Naive thymus-derived CD4-positive, alpha-beta T cell (primary cell): ENCODE results near the gene PMP22. TPM values are rescaled to one million over a fixed set of nuclear protein-coding genes. Genes with fewer than 3 reads are reported as not detected.

Source experiments
- ATAC-seq: fragments of 150-1000 bp; cut with Tn5 transposase; 2 replicates; pipeline ENCODE4 v1.10.0; 2021; ENCODE audit warnings: mild to moderate bottlenecking, moderate library complexity
- CTCF ChIA-PET: fragments of 350-600 bp; sonication (Branson Sonifier 250); formaldehyde crosslinking; loops from one replicate; lab custom pipeline; 2021; ENCODE audit warnings: antibody characterized with exemption; lab: Charles Lee
- POLR2A ChIA-PET: fragments of 350-600 bp; sonication (Branson Sonifier 250); formaldehyde crosslinking; loops from one replicate; lab custom pipeline; 2021; ENCODE audit warnings: antibody characterized with exemption, inconsistent platforms; lab: Charles Lee
- DNase-seq, 9 donors: peaks; one replicate each; pipeline versions ENCODE4 v3.0.0 to v3.0.0-alpha.2; 2020 to 2022; ENCODE audit warnings: mixed read lengths in 1 of 9
- H3K27ac ChIP-seq: one replicate; pipeline ENCODE4 v1.7.0; 2013; ENCODE audit warnings: mild to moderate bottlenecking, low read depth, low read length, moderate library complexity
- H3K27me3 ChIP-seq, 2 donors: one replicate each; pipeline ENCODE4 v1.7.0; 2013; ENCODE audit warnings: low read length in 2 of 2, mild to moderate bottlenecking in 2 of 2, moderate library complexity in 2 of 2; ENCODE audit not compliant: control insufficient read depth in 2 of 2, insufficient read depth in 2 of 2
- H3K36me3 ChIP-seq, 3 experiments: 1 replicate in 2 of 3; 2 replicates in 1 of 3; pipeline ENCODE4 v1.7.0; 2013; ENCODE audit warnings: low read length in 3 of 3, mild to moderate bottlenecking in 3 of 3, moderate library complexity in 1 of 3; ENCODE audit not compliant: insufficient read depth in 3 of 3, control insufficient read depth in 2 of 3
- H3K4me1 ChIP-seq, 2 donors: one replicate each; pipeline ENCODE4 v1.7.0; 2013; ENCODE audit warnings: low read length in 2 of 2, mild to moderate bottlenecking in 2 of 2, moderate library complexity in 1 of 2; ENCODE audit not compliant: control insufficient read depth in 2 of 2, insufficient read depth in 2 of 2
- H3K4me3 ChIP-seq: 2 replicates; pipeline ENCODE4 v1.7.0; 2013; ENCODE audit warnings: mild to moderate bottlenecking, low read length
- H3K9me3 ChIP-seq, 3 experiments: 1 replicate in 2 of 3; 2 replicates in 1 of 3; pipeline ENCODE4 v1.7.0; 2013; ENCODE audit warnings: low read length in 3 of 3; ENCODE audit not compliant: control insufficient read depth in 2 of 3
- H3K27ac Mint-ChIP-seq, 9 donors: one replicate each; pipeline ENCODE4 v1.8.0; 2020 to 2022; ENCODE audit warnings: mixed read lengths in 9 of 9, mild to moderate bottlenecking in 8 of 9, moderate library complexity in 5 of 9, inconsistent platforms in 2 of 9
- H3K27me3 Mint-ChIP-seq, 5 donors: one replicate each; pipeline ENCODE4 v1.8.0; 2021 to 2022; ENCODE audit warnings: mixed read lengths in 5 of 5, mild to moderate bottlenecking in 1 of 5
- H3K36me3 Mint-ChIP-seq, 5 donors: one replicate each; pipeline ENCODE4 v1.8.0; 2020 to 2022; ENCODE audit warnings: mixed read lengths in 5 of 5, mild to moderate bottlenecking in 3 of 5, inconsistent platforms in 1 of 5
- H3K4me1 Mint-ChIP-seq, 7 donors: one replicate each; pipeline ENCODE4 v1.8.0; 2020 to 2022; ENCODE audit warnings: mixed read lengths in 7 of 7, mild to moderate bottlenecking in 3 of 7, inconsistent platforms in 1 of 7
- H3K4me3 Mint-ChIP-seq, 10 donors: one replicate each; pipeline ENCODE4 v1.8.0; 2020 to 2022; ENCODE audit warnings: mild to moderate bottlenecking in 10 of 10, mixed read lengths in 10 of 10, moderate library complexity in 6 of 10, inconsistent platforms in 2 of 10
- H3K9me3 Mint-ChIP-seq, 11 donors: one replicate each; pipeline ENCODE4 v1.8.0; 2020 to 2022; ENCODE audit warnings: mixed read lengths in 11 of 11, mild to moderate bottlenecking in 4 of 11, inconsistent platforms in 1 of 11, moderate library complexity in 1 of 11
- intact Hi-C, 2 donors: fragments of 100-400 bp; cut with micrococcal nuclease; formaldehyde crosslinking; loops; one replicate each; pipeline ENCODE4 v1.15.1; 2023
- polyA plus RNA-seq, 2 donors: library from polyadenylated mRNA; unstranded; fragments of 300-500 nt; fragmentation: Illumina TruSeq; gene quantifications; one replicate each; pipeline ENCODE4 v1.2.3, GENCODE V29; 2021
- total RNA-seq, 6 experiments: library from RNA in 5 of 6; stranded (reverse) in 5 of 6; gene quantifications; 1 replicate in 5 of 6; 2 replicates in 1 of 6; pipeline ENCODE4 v1.2.3 and lab custom pipeline; 2021 to 2026

PMP22 gene
- total and polyA plus RNA-seq, 7 experiments from 2014 or later: 0.40 to 2.3 (median 1.3) TPM; not detected in 3

DNA sequence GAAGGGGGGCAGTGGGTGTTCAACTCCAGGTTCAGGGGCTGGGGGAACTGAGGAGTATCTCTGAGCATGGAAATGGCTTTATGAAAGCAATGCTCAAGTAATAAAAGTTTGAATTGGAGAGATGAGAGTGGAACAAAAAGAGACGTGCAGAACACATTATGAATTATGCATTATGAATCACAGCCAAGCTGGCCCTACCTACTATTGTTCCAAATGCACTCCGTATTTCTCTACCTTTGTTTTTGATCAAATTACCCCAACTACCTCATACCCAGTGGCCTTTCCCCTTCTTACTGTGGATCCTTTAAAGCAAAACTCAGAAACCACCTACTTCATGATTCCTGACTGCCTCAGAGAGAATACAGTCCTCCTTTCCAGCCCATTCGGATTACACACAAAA lies 38.1 kb upstream of the PMP22 start:
- no peaks in the 10 kb centered on the region for H3K9me3 ChIP-seq
- Mint-ChIP-seq H3K4me1 (no peaks in the 10 kb centered on the region), H3K27me3 (peaks cover 6 to 24% (median 12%) of the 10 kb centered on the region in 5 donors), H3K27ac (no peak overlapping the region), H3K4me3 (no peak overlapping the region), H3K9me3 (peaks cover 0 to 4% (median 0%) of the 10 kb centered on the region in 11 donors), H3K36me3 (no peaks in the 10 kb centered on the region)
- H3K4me3 ChIP-seq: no peak overlapping the region
- no peak for ATAC-seq
- no peak overlapping the region for H3K27ac ChIP-seq
- ChIA-PET CTCF (no interaction called here), POLR2A (no interaction called here)
- no peaks in the 10 kb centered on the region for H3K4me1 ChIP-seq
- H3K27me3 ChIP-seq: no peaks in the 10 kb centered on the region
- no peaks in the 10 kb centered on the region for H3K36me3 ChIP-seq
- DNase-seq: no peak
- intact Hi-C loops: no loop called here

DNA sequence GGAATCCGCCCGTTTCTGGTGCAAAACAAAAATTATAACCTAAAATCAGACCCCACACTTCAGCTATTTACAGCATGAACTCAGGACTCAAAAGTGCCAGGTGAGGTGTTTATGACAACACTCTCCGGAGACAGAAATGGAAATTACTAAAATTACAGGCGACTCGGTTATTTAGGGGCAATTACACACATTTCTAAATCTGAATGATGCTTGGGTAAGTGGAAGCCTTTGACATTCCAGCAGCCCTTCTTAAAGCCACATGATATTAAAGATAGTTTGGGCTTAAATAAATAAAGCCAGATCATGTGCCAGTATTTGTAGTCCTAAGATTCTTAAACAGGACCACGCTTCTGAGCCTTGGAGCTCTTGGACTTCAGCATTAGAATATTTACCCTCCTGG lies 36.7 kb upstream of the PMP22 start:
- no peaks in the 10 kb centered on the region for H3K36me3 Mint-ChIP-seq
- ChIA-PET POLR2A (no interaction called here), CTCF (no interaction called here)
- no peaks in the 10 kb centered on the region for H3K4me1 Mint-ChIP-seq
- no peak overlapping the region for H3K4me3 Mint-ChIP-seq
- peaks cover 6 to 24% (median 12%) of the 10 kb centered on the region in 5 donors for H3K27me3 Mint-ChIP-seq
- Histone ChIP-seq H3K9me3 (no peaks in the 10 kb centered on the region), H3K27me3 (no peaks in the 10 kb centered on the region), H3K4me1 (no peaks in the 10 kb centered on the region), H3K4me3 (no peak overlapping the region), H3K27ac (no peak overlapping the region), H3K36me3 (no peaks in the 10 kb centered on the region)
- ATAC-seq: no peak
- intact Hi-C loops: no loop called here
- no peak overlapping the region for H3K27ac Mint-ChIP-seq
- DNase-seq: no peak
- peaks cover 0 to 4% (median 0%) of the 10 kb centered on the region in 11 donors for H3K9me3 Mint-ChIP-seq

DNA sequence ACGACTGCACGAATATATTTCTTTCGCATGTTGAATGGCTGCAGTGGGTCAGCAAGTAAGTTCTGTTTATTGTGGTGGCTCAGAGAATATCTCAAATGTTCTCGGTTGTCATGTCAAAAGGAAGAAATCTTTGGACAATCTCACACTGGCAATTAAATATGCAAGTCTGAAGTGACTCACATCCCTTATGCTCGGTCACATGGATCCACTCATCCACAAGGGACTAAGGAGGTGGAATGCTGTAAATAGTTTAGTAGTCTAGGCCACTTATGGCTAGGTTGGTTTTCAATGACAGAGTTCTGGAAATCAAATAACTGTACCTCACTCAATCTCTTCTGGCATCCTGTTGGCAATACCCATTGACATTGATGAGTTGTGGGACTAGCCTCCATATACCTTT lies 33.0 kb upstream of the PMP22 start:
- DNase-seq (no peak), ATAC-seq (no peak)
- CTCF ChIA-PET: no interaction called here
- Histone ChIP-seq H3K36me3 (no peaks in the 10 kb centered on the region), H3K27ac (no peak overlapping the region), H3K27me3 (no peaks in the 10 kb centered on the region), H3K4me1 (no peaks in the 10 kb centered on the region), H3K9me3 (no peaks in the 10 kb centered on the region), H3K4me3 (no peak overlapping the region)
- H3K27me3 Mint-ChIP-seq: peaks cover 4 to 24% (median 16%) of the 10 kb centered on the region in 5 donors
- no peaks in the 10 kb centered on the region for H3K4me1 Mint-ChIP-seq
- intact Hi-C loops: no loop called here
- H3K27ac Mint-ChIP-seq: no peak overlapping the region
- no peak overlapping the region for H3K4me3 Mint-ChIP-seq
- peaks cover 0 to 4% (median 0%) of the 10 kb centered on the region in 11 donors for H3K9me3 Mint-ChIP-seq
- H3K36me3 Mint-ChIP-seq: no peaks in the 10 kb centered on the region
- POLR2A ChIA-PET: no interaction called here

DNA sequence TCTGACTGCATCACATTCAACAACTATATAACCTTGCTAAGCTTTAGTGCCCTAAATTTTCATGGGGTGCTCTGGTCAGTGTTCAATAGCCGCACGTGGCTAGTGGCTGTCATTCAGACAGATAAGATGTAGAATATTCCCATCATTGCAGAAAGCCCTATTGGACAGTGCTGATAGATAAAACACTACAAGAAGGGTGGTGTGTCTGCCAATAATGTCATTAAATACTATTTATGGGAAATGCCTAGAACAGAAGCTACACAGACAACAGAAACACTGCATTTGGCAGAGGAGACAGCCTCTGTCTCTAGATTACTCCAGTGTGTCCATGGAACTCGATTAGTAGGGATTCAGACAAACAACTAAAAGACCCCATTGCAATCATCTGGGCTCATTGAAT lies 28.4 kb upstream of the PMP22 start:
- ChIA-PET CTCF (no interaction called here), POLR2A (no interaction called here)
- Histone ChIP-seq H3K27me3 (no peaks in the 10 kb centered on the region), H3K27ac (no peak overlapping the region), H3K4me1 (no peaks in the 10 kb centered on the region), H3K36me3 (no peaks in the 10 kb centered on the region), H3K9me3 (no peaks in the 10 kb centered on the region), H3K4me3 (no peak overlapping the region)
- no peak overlapping the region for H3K27ac Mint-ChIP-seq
- peaks cover 0 to 32% (median 24%) of the 10 kb centered on the region in 5 donors for H3K27me3 Mint-ChIP-seq
- intact Hi-C loops: no loop called here
- H3K36me3 Mint-ChIP-seq: no peaks in the 10 kb centered on the region
- DNase-seq (no peak), ATAC-seq (no peak)
- no peak overlapping the region for H3K4me3 Mint-ChIP-seq
- peaks cover 0 to 2% (median 0%) of the 10 kb centered on the region in 11 donors for H3K9me3 Mint-ChIP-seq
- H3K4me1 Mint-ChIP-seq: peaks cover 0 to 2% (median 0%) of the 10 kb centered on the region in 7 donors

DNA sequence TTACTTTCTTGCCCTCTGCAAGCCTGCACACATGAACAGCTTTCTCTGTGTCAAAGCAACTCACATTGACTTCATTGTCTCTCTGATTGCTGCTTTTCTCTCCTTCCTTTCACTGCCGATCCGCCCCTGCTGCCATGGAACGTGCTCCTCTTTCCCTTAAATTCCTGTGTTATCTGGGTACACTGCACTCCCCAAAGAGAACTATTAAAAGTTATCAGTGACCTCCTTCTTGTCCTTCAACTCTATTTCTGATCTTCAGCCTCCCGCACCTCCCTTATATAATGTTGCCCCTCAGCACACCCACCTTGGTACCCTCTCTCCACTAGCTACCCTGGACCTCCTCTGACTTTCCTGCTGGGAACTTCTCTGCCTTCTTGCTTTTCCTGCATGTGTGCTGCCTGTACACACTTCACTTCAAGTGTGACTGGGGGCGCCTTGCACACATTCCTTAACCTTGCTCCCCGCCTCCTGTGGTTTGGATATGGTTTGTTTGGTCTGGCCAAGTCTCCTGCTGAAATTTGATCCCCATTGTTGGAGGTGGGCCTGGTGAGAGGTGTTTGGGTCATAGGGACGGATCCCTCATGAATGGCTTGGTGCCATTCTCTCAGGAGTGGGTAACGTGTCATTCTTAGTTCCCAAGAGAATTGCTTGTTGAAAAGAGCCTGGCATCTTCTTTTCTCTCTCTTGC lies 26.7 kb upstream of the PMP22 start:
- Histone ChIP-seq H3K4me1 (no peaks in the 10 kb centered on the region), H3K27ac (no peak overlapping the region), H3K27me3 (no peaks in the 10 kb centered on the region), H3K36me3 (no peaks in the 10 kb centered on the region), H3K9me3 (no peaks in the 10 kb centered on the region), H3K4me3 (no peak overlapping the region)
- Mint-ChIP-seq H3K27me3 (peaks cover 6 to 44% (median 36%) of the 10 kb centered on the region in 5 donors), H3K9me3 (peaks cover 0 to 2% (median 0%) of the 10 kb centered on the region in 11 donors), H3K4me3 (no peak overlapping the region), H3K36me3 (no peaks in the 10 kb centered on the region), H3K4me1 (peaks cover 0 to 2% (median 0%) of the 10 kb centered on the region in 7 donors), H3K27ac (peak overlapping the region in 1 of 9 donors; percentile 44)
- ChIA-PET POLR2A (no interaction called here), CTCF (no interaction called here)
- intact Hi-C loops: no loop called here
- DNase-seq (no peak), ATAC-seq (no peak)

DNA sequence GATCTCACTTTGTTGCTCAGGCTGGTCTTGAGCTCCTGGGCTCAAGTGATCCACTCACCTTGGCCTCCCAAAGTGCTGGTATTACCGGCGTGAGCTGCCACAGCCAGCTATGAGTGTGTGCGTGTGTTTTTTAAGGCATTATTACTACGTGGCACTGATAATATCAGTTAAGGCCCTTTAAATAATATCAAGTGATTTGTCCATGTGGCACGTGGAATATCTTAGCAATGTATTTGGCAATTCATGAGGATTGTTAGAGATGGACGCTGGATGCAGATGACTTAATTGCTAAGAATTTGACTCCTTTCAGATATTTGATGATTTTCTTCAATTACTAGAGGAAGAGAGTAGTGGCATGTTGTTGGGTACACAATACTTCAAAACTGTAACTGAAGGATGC lies 25.5 kb upstream of the PMP22 start:
- H3K4me3 ChIP-seq: no peak overlapping the region
- H3K4me1 ChIP-seq: no peaks in the 10 kb centered on the region
- CTCF ChIA-PET: no interaction called here
- Mint-ChIP-seq H3K27me3 (peaks cover 6 to 46% (median 38%) of the 10 kb centered on the region in 5 donors), H3K4me1 (peaks cover 0 to 2% (median 0%) of the 10 kb centered on the region in 7 donors), H3K4me3 (no peak overlapping the region), H3K9me3 (peaks cover 0 to 2% (median 0%) of the 10 kb centered on the region in 11 donors), H3K36me3 (no peaks in the 10 kb centered on the region), H3K27ac (no peak overlapping the region)
- no peak for DNase-seq
- POLR2A ChIA-PET: no interaction called here
- H3K9me3 ChIP-seq: no peaks in the 10 kb centered on the region
- intact Hi-C loops: no loop called here
- no peak overlapping the region for H3K27ac ChIP-seq
- no peaks in the 10 kb centered on the region for H3K36me3 ChIP-seq
- no peaks in the 10 kb centered on the region for H3K27me3 ChIP-seq
- ATAC-seq: no peak
